GM10266 (cell line): ENCODE data around the gene SMAD4.

ENCODE experiments used
- DNase-seq: peaks from one replicate; pipeline ENCODE4 v3.0.0; 2012; ENCODE audit errors: extremely low spot score
- TF ChIP-seq, protein P1 (sequence below): IDR thresholded peaks from 2 replicates; pipeline ENCODE4 v1.5.1; 2012; ENCODE audit warnings: mild to moderate bottlenecking, low read depth; ENCODE audit not compliant: control insufficient read depth, insufficient read depth; ENCODE audit errors: missing control alignments

The SMAD4 gene

DNA sequence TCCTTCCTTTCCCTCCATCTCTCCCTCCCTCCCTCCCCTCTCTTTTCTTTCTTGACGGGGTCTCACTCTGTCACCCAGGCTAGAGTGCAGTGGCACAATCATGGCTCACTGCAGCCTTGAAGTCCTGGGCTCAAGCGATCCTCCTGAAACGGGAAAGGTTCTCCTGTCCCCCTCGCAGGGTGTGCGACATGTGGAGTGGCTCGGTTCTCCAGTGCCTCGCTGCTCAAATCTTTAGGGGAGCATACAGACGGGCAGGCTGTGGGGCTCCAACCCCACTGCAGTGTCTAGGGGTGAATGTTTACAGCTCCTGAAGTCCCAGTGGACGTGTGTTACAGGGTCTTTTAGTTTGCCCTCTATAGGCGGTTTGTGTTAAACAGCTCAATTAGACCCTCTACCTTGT is 93.5 kb downstream of the SMAD4 start:
- DNase-seq, result no peak
- TF ChIP-seq, protein P1, sequence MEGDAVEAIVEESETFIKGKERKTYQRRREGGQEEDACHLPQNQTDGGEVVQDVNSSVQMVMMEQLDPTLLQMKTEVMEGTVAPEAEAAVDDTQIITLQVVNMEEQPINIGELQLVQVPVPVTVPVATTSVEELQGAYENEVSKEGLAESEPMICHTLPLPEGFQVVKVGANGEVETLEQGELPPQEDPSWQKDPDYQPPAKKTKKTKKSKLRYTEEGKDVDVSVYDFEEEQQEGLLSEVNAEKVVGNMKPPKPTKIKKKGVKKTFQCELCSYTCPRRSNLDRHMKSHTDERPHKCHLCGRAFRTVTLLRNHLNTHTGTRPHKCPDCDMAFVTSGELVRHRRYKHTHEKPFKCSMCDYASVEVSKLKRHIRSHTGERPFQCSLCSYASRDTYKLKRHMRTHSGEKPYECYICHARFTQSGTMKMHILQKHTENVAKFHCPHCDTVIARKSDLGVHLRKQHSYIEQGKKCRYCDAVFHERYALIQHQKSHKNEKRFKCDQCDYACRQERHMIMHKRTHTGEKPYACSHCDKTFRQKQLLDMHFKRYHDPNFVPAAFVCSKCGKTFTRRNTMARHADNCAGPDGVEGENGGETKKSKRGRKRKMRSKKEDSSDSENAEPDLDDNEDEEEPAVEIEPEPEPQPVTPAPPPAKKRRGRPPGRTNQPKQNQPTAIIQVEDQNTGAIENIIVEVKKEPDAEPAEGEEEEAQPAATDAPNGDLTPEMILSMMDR, result no peak

DNA sequence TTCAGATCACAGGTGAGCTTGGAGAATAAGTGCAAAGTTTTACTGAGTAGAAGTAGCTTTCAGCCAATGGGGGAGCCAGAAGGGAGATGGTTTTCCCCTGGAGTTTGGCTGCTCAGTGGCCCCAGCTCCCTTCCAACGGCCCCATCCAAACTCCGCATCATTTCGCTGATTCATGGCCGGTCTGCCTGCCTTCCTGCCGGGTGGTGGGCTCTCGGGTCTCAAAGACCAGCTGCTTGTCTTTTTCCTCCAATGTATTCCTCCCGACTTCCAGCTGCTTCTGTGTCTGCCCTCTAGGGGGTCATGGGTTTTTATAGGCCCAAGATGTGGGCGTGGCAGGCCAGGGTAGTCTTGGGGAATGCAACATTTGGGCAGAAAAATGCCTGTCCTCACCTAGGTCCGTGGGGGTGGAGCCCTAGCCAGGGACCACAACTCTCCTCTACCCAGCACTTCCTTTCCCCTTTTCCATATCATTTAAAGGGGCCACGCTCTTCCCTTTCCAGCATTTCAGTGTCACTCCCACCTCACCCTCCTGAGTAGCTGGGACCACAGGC is 94.0 kb downstream of the SMAD4 start:
- no peak for DNase-seq
- TF ChIP-seq, protein P1, result no peak

DNA sequence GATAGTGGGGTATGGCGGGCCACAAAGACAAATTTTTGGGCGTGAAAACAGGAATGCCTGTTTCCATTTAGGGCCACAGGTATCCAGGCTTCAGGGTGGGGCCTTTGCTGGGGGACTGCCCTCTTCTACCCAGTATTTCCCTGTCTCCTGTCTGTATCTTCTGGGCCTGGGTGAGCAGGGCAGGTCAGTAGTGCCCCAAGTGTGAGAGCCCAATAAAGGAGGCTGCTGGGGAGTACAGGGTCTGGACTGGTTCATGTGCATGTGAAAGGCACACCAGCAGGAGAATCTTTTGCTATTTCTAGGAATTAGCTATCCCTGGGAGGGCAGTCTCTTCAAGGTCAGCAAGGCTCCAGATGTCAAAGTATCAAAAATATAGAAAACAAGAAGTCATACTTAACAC is 96.0 kb downstream of the SMAD4 start:
- DNase-seq, result no peak
- TF ChIP-seq, protein P1, result no peak

DNA sequence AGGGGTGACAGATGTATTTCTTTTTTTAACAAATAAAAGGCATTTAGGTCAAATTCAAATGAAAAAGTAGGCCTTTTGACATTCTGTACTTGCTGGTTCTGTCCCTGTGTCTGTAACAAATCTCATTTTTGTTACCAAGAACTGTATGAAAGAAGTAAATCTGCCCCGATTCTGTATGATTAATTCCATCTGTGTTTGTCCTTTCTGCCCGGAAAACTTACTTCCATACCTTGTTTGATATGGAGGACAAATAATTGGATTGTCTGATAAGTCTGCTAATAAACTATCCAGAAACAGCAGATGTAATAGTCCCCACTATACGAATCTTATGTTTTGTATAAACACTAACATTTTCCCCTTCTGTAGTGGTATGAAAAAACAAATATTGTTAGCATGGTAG is 97.7 kb downstream of the SMAD4 start:
- no peak for DNase-seq
- TF ChIP-seq, protein P1, result no peak

DNA sequence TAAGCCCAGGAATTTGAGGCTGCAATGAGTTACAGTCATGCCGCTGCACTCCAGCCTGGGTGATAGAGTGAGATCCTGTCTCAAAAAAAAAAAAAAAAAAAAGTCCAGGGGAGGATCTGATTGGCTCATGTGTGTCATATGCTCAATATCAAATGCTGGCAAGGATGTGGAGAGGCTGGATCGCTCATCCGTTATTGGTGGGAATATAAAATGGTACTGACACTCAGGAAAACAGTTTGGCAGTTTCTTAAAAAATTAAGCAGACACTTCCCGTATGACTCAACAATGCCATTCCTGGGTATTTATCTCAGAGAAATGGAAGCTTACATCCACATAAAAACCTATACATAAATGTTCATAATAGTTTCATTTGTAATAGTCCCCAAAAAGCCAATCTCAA is 98.5 kb downstream of the SMAD4 start:
- TF ChIP-seq, protein P1, result no peak
- no peak for DNase-seq

DNA sequence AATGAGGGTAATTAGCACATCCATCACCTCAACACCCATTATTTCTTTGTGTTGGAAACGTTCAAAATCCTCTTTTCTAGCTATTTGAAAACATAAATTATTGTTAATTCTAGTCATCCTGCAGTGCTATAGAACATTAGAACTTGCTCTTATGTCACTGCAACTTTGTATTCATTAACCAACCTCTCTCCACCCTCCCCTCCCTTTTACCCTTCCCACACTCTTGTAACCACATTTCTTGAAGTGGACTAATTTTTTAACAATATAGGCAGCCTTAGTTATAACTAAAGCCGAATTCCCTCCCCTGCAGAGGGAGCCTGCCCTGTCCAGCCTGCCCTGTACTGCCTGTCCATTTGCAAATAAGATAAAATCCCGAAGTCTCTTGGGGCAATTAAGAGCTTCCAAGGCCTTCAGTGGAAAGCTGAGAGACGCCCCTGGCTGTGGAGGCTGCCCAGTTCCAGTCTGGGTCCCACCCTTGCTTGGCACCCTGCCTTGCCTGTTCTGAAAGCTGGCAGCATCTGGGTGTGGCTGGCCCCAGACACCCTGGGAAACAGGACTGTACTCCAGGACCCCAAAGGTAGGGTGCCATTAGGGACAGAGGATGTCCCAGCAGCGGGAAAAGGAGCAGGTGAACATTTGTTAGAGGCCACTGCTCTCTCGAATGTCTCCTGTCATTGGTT is 102.4 kb downstream of the SMAD4 start:
- TF ChIP-seq, protein P1, result no peak
- no peak for DNase-seq

DNA sequence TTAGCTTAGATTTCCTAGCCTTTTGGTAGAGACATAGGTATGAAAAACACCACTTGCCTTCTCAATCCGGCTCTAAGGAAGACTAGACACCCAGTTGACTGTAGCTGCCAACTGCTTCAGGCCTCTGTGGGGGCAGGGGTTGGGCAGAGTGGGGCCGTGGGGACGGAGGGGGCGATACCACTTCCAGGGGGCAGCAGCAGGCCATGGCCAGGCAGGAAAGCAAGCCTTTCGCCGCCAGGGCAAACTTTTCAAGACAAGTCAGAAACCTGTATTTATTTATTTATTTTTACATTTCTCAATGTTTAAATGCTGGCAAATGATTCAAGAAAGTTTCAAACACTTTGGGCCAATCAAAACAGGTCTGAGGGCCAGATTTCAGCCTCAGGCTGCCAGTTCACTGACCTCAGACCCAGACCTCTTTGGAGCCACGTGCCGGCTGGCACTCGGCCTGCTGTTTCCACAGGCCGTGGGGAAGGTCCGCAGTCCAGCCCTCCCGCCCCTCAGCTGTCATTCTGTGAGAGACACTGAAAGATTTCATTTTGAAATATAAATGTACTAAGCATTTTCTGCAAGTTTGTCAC is 103.7 kb downstream of the SMAD4 start:
- TF ChIP-seq, protein P1, result no peak

More for the DNA sequence above, 103.7 kb downstream of the SMAD4 start:
- DNase-seq, result no peak
